Measurements from ENCODE around the gene SHROOM1.

- TF ChIP-seq EZH2 (IDR thresholded peaks at IDR 0.05; ENCODE audit: borderline replicate concordance, insufficient read depth, low read depth, low read length, poor library complexity, severe bottlenecking): no peak
- no peak for TF ChIP-seq CTCF (IDR thresholded peaks at IDR 0.05)
Observed at GRCh38 chr5:132788508-132788907, 41.9 kb downstream of the SHROOM1 start.

All from B cell (primary cell).